Endodermal cell (in vitro differentiated cells): ENCODE data around the gene ALCAM. TPM values are rescaled to one million over a fixed set of nuclear protein-coding genes. Genes with fewer than 3 reads are reported as not detected.

ENCODE experiments used
- DNase-seq: peaks from one replicate; pipeline ENCODE4 v3.0.0-alpha.2; 2017
- H3K27ac ChIP-seq: 2 replicates; pipeline ENCODE4 v1.5.1; 2013; ENCODE audit warnings: mild to moderate bottlenecking, low read depth, low read length, moderate library complexity
- H3K27me3 ChIP-seq: 2 replicates; pipeline ENCODE4 v1.6.1; 2013; ENCODE audit warnings: mild to moderate bottlenecking, low read length, moderate library complexity; ENCODE audit not compliant: insufficient read depth, control insufficient read depth, poor library complexity, severe bottlenecking
- H3K36me3 ChIP-seq: 2 replicates; pipeline ENCODE4 v1.7.0; 2013; ENCODE audit warnings: mild to moderate bottlenecking, low read length, moderate library complexity; ENCODE audit not compliant: control insufficient read depth, insufficient read depth
- H3K4me1 ChIP-seq: one replicate; pipeline ENCODE4 v1.7.0; 2013; ENCODE audit warnings: low read length; ENCODE audit not compliant: control insufficient read depth, insufficient read depth
- H3K4me3 ChIP-seq: 2 replicates; pipeline ENCODE4 v1.5.1; 2013; ENCODE audit warnings: mild to moderate bottlenecking, low read length, moderate library complexity
- H3K9ac ChIP-seq: 2 replicates; pipeline ENCODE4 v1.6.1; 2013; ENCODE audit warnings: mild to moderate bottlenecking, low read length, moderate library complexity; ENCODE audit not compliant: poor library complexity, severe bottlenecking; ENCODE audit errors: extremely low read depth
- H3K9me3 ChIP-seq: 2 replicates; pipeline ENCODE4 v1.6.1; 2013; ENCODE audit warnings: mild to moderate bottlenecking, low read length, moderate library complexity; ENCODE audit not compliant: control insufficient read depth
- H3K27ac Mint-ChIP-seq: 2 replicates; pipeline ENCODE4 v1.8.0; 2020; ENCODE audit warnings: mixed read lengths
- H3K27me3 Mint-ChIP-seq: 2 replicates; pipeline ENCODE4 v1.8.0; 2021; ENCODE audit warnings: mild to moderate bottlenecking, mixed read lengths; ENCODE audit not compliant: insufficient read depth
- H3K36me3 Mint-ChIP-seq: 2 replicates; pipeline ENCODE4 v1.8.0; 2020; ENCODE audit warnings: low read depth, mixed read lengths
- H3K4me1 Mint-ChIP-seq: 2 replicates; pipeline ENCODE4 v1.8.0; 2020; ENCODE audit warnings: mixed read lengths
- H3K4me3 Mint-ChIP-seq: 2 replicates; pipeline ENCODE4 v1.8.0; 2020; ENCODE audit warnings: mild to moderate bottlenecking, moderate library complexity, mixed read lengths
- H3K9me3 Mint-ChIP-seq: 2 replicates; pipeline ENCODE4 v1.8.0; 2020; ENCODE audit warnings: mild to moderate bottlenecking, mixed read lengths
- CTCF ChIP-seq: fragments of 200-600 bp; sonication (generic); conservative IDR thresholded peaks from 2 replicates; pipeline ENCODE4 v1.5.0; 2021; ENCODE audit warnings: antibody characterized with exemption, mild to moderate bottlenecking
- WGBS, 2 experiments: methylation state at CpG; one replicate each; pipeline versions ENCODE4 v1.1.5 to v1.1.7; 2013; ENCODE audit warnings: missing lambda C conversion rate in 2 of 2, mixed read lengths in 1 of 2; ENCODE audit not compliant: insufficient coverage in 1 of 2, insufficient read length in 1 of 2; 5-methylcytosine and 5-hydroxymethylcytosine counted together
- total RNA-seq, 2 donors: library from RNA; stranded (reverse); fragmentation: NEBNext Ultra II Directional in 1 of 2; extraction: Animal tissue kit (Norgen Biotek cat#: 25700) in 1 of 2; gene quantifications; 2 replicates in 1 of 2; 3 replicates in 1 of 2; pipeline ENCODE4 v1.2.1, GENCODE V29; 2021

The ALCAM gene
- total RNA-seq, 2 donors from 2014 or later = 19.3 to 36.5 TPM

- WGBS, 2 experiments = 90% methylated on average over 1 of the region's 1 CpG; no CpG with 5 or more reads in 1 of the 2 experiments
- no peaks in the 10 kb centered on the region for H3K27me3 ChIP-seq
- H3K4me3 ChIP-seq = no peak overlapping the region
- H3K9ac ChIP-seq = no peak overlapping the region
- H3K27ac Mint-ChIP-seq = no peak overlapping the region
- no peak for TF ChIP-seq CTCF
- no peaks in the 10 kb centered on the region for H3K36me3 Mint-ChIP-seq
- no peaks in the 10 kb centered on the region for H3K4me1 ChIP-seq
- no peaks in the 10 kb centered on the region for H3K9me3 Mint-ChIP-seq
- H3K36me3 ChIP-seq = no peaks in the 10 kb centered on the region
- DNase-seq = no peak
- no peak overlapping the region for H3K4me3 Mint-ChIP-seq
- no peaks in the 10 kb centered on the region for H3K9me3 ChIP-seq
- no peaks in the 10 kb centered on the region for H3K27me3 Mint-ChIP-seq
- no peak overlapping the region for H3K27ac ChIP-seq
- no peaks in the 10 kb centered on the region for H3K4me1 Mint-ChIP-seq
Observed at GRCh38 chr3:105339946-105340345, 26.8 kb upstream of the ALCAM start.

- 79 to 85% methylated on average over 3 to 5 of the region's 5 CpGs for WGBS, 2 experiments
- Histone ChIP-seq H3K9me3 (no peaks in the 10 kb centered on the region), H3K4me3 (no peak overlapping the region), H3K27me3 (no peaks in the 10 kb centered on the region), H3K36me3 (no peaks in the 10 kb centered on the region), H3K4me1 (no peaks in the 10 kb centered on the region), H3K27ac (no peak overlapping the region), H3K9ac (no peak overlapping the region)
- H3K27me3 Mint-ChIP-seq = no peaks in the 10 kb centered on the region
- no peak for TF ChIP-seq CTCF
- H3K4me1 Mint-ChIP-seq = no peaks in the 10 kb centered on the region
- no peak overlapping the region for H3K4me3 Mint-ChIP-seq
- no peak for DNase-seq
- no peak overlapping the region for H3K27ac Mint-ChIP-seq
- H3K9me3 Mint-ChIP-seq = no peaks in the 10 kb centered on the region
- H3K36me3 Mint-ChIP-seq = no peaks in the 10 kb centered on the region
Observed at GRCh38 chr3:105343991-105344390, 22.7 kb upstream of the ALCAM start.

DNA sequence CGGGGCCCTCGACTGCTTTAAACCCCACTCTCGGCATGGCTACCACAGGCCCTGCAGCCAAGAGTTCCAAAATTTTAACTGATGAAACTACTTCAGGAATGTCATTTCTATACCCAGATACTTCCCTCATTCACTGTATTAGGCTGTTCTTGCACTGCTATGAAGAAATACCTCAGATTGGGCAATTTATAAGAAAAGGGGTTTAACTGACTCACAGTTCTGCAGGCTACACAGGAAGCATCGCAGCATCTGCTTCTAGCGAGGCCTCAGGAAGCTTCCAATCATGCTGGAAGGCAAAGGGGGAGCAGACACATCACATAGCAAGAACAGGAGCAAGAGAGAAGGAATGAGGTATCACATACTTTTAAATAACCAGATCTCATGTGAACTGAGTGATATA is 21.6 kb upstream of the ALCAM start:
- no peak for TF ChIP-seq CTCF
- Histone ChIP-seq H3K27ac (no peak overlapping the region), H3K4me1 (no peaks in the 10 kb centered on the region), H3K9ac (no peak overlapping the region), H3K27me3 (no peaks in the 10 kb centered on the region), H3K9me3 (no peaks in the 10 kb centered on the region), H3K36me3 (no peaks in the 10 kb centered on the region), H3K4me3 (no peak overlapping the region)
- DNase-seq = no peak
- H3K4me3 Mint-ChIP-seq = no peak overlapping the region
- no peaks in the 10 kb centered on the region for H3K36me3 Mint-ChIP-seq
- H3K4me1 Mint-ChIP-seq = no peaks in the 10 kb centered on the region
- no peaks in the 10 kb centered on the region for H3K27me3 Mint-ChIP-seq
- H3K27ac Mint-ChIP-seq = no peak overlapping the region
- whole genome bisulfite sequencing, 2 experiments = 88 to 96% methylated on average over 4 to 5 of the region's 5 CpGs
- no peaks in the 10 kb centered on the region for H3K9me3 Mint-ChIP-seq
